Mucosa of gallbladder (tissue), 1 donor: ENCODE measurements around the gene GFM2. TPM values are rescaled to one million over a fixed set of nuclear protein-coding genes. Genes with fewer than 3 reads are reported as not detected.
A peak's percentile ranks its signal among the peaks of the same experiment; 100 is the strongest.
"Not testable (repeated sequence)": the region's sequence is repeated elsewhere in the genome, so short reads cannot be mapped to it uniquely, and the experiment has no call there.

Experiments
- DNase-seq: peaks from one replicate; pipeline ENCODE4 v3.0.0-alpha.2; 2020; ENCODE audit warnings: low spot score
- total RNA-seq: library from RNA; stranded (reverse); gene quantifications from one replicate; pipeline ENCODE4 v1.2.1, GENCODE V29; 2021
- donor health status: DM: no; HTN: no; CAD: no.

Gene GFM2
- 21.4 TPM for total RNA-seq

- peak; percentile 94 for DNase-seq
Observed at GRCh38 chr5:74766849-74767578, at the start of gene GFM2, which contains the start of gene NSA2. Gene GFM2, minus strand, starts transcription at chr5:74767117. Its CDS starts 3,375 bp downstream, at chr5:74763742. Gene NSA2, plus strand, starts transcription at chr5:74767249. Its CDS starts 112 bp downstream, at chr5:74767361.

DNA sequence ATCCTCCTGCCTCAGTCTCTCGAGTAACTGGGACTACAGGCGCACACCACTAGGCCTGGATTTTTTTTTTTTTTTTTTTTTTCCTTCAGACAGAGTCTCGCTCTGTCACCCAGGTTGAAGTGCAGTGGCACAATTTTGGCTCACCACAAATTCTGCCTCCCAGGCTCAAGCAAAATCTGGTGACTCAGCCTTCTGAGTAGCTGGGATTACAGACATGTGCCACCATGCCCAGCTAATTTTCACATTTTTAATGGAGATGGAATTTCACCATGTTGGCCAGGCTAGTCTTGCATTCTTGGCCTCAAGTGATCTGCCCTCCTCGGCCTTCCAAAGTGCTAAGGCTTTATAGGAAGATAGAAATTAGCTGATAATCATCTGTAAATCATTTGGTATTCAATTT, 44.0 kb upstream of the GFM2 start:
- DNase-seq: no peak

GRCh38 chr5:74801941-74802340, 35.0 kb upstream of the GFM2 start:
- no peak for DNase-seq

DNA sequence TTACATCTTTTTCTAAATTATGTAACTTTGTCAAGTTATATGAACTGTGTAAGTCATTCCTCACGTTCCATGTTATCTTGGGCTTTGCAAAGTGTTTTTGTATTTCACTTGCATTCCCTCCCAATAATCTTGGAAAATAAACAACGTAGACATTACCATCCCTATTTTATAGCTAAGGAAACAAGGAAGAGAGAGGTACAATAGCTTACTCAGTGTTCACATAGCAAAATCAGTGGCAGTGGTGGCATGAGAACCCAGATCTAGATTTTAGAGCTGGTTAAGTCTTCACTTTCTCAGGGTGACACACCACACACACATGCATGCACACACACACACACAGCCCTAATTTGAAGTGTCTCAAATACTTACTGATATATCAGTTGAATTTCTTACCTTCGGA, 34.3 kb upstream of the GFM2 start:
- DNase-seq: no peak

DNA sequence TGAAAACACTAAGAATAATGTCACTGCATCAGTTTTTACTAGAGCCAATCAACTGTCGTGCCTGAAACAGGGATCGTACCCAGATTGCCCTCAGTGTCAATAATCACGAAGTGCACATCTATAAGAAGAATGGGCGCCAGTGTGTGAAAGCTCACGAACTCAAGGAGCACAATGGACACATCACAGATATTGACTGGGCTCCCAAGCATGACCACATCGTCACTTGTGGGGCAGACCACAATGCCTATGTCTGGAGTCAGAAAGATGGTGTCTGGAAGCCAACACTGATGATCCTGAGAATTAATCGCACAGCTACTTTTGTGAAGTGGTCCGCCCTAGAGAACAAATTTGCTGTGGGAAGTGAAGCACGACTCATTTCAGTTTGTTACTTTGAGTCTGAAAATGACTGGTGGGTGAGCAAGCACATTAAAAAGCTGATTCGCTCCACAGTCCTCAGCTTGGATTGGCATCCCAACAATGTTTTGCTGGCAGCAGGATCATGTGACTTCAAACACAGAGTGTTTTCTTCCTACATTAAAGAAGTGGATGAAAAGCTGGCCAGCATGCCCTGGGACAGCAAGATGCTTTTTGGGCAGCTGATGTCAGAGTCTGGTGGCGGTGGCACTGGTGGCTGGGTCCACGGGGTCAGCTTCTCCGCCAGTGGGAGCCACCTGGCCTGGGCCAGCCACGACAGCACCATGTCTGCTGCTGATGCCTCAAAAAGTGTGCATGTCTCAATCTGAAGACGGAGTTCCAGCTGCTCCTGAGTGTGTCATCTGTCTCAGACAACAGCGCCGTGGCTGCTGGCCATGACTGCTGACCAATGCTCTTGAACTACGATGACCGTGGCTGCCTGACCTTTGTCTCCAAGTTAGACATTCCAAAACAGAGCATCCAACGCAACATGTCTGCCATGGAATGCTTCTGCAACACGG, 32.3 kb upstream of the GFM2 start:
- no peak for DNase-seq

GRCh38 chr5:74791669-74792068, 24.8 kb upstream of the GFM2 start:
- not testable (repeated sequence) for DNase-seq

DNA sequence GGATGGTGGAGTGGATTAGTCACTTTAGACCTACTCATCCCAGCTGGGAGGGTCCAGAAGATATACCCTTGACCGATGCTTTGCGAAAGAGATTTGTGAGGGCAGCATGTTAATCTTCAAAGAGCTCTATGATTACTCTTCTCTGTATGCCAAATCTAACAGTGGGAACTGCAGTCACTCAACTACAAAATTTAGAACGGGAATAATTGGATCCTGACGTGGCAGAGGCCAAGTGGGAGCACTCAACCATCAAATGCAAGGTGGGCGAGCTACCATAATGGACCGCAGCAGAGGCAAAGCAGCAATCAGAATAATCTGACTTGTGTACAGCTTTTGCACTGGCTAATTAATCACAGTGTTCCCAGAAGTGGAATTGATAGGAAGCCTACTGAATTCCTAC, 20.5 kb upstream of the GFM2 start:
- DNase-seq: no peak

GRCh38 chr5:74786851-74787250, 19.9 kb upstream of the GFM2 start:
- DNase-seq: no peak

GRCh38 chr5:74778609-74779008, 11.7 kb upstream of the GFM2 start:
- DNase-seq: no peak

DNA sequence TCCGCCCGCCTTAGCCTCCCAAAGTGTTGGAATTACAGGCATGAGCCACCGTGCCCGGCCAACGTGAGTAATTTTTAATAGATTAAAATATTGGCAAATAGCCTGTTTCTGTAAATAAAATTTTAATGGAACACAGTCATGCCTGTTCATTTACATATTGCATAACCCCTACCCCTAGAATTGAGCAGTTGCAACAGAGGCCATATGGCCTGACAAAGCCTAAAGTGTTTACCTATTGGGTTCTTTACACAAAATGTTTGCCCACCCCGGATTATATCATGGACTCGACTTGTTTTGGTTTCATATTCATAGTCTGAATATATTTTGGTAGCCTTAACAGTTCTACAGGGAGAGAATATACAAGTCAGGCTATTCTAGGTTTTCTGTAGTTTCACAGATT, 5.4 kb upstream of the GFM2 start:
- DNase-seq: no peak

- no peak for DNase-seq
Observed at GRCh38 chr5:74767579-74767913, 629 bp upstream of the GFM2 start.

DNA sequence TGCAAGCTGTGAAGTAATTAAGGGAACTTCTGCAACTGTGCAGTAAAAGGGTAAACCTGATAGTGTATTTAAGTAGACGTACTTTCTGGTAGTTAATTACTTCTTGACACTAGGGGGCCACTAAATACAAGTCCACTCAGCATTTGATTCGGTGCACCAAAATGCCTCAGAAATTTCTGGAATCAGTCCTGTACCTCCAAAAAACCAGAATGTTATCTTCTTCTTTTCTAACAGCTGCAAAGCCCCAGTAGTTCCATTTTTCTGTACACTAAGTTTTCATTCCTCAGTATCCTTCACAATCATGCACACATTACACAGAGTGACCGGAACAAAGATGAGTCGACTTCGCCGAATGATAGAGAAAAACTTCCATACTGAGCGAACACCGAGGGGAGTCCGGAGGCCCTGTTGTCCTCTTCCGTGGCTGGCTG, 484 bp downstream of the GFM2 start:
- no peak for DNase-seq

GRCh38 chr5:74765929-74766328, 988 bp downstream of the GFM2 start:
- no peak for DNase-seq

DNA sequence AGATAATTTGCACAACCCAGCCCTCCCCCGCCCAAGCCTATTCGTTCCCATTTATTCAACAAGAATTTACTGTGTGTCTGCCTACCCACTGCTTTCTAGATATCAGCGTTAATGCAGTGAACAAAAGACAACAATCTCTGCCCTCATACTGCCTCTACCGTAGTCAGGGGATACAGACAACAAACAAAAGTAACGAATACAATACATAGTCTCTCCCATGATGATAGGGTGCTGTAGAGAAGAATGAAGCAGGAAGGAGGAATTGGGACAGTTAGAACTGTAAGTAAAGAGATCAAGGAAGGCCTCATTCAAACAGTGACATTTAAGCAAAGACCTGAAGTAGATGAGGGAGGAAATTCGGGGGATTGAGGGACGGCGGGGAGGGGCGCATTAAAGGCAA, 1.7 kb downstream of the GFM2 start:
- DNase-seq: no peak

DNA sequence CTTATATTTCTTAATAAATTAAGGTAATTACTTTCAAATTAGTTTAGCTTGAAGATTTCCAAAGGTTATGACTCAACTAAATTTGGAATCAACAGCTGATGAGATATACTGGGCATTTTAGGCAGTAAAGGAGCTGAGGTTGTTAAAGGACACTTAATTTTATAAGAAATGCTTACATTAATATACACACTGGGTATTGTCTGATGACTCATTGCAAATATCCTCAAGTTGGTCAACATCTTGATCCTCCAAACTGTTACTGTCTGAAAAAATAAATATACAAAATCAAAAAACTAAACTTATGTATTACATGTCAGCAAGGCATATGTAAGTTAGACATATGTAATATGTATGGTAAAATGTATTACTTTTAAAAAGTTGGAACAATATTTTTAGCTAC, 3.4 kb downstream of the GFM2 start:
- no peak for DNase-seq

GRCh38 chr5:74762599-74762998, 4.3 kb downstream of the GFM2 start:
- no peak for DNase-seq

DNA sequence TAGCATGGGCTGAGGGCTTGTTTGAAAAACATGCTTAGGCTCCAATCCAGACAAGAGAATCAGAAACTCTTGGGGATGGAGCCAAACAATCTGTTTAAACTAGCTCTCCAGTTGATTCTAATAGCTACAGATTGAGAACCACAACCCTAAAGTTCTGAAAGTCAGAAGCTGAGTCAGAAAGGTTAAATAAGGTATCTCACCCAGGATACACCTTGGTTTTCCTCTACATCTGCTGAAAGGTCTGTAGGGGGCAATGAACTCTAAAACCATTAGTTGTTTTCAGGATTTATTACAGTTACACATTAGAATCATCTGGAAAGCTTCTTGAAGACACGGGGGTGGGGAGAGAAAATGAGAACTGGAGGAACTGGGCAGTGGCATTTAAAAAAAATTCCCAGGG, 5.7 kb downstream of the GFM2 start:
- DNase-seq: no peak

GRCh38 chr5:74748742-74749141, 18.2 kb downstream of the GFM2 start:
- not testable (repeated sequence) for DNase-seq

GRCh38 chr5:74738406-74738805, 28.5 kb downstream of the GFM2 start:
- no peak for DNase-seq

GRCh38 chr5:74736759-74737158, 30.2 kb downstream of the GFM2 start:
- DNase-seq: no peak

DNA sequence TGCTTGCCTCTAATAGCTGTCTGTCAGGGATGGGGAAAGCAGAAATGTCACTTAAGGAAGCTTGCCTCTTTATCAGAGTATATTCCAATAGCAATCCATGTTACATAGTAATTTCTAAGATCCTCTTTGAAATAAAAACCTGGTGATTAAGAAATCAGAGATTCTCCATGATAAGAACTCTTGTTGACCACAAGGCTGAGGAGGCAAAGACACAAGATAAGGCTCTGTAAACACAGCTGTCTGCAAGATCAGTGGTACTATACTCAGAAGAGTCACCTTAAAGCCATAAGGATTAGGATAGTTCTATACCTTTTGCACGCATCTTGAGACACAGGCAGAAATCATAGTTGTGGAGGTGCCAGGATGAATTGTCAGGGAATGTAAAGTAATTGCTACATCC, 41.6 kb downstream of the GFM2 start:
- DNase-seq: no peak

DNA sequence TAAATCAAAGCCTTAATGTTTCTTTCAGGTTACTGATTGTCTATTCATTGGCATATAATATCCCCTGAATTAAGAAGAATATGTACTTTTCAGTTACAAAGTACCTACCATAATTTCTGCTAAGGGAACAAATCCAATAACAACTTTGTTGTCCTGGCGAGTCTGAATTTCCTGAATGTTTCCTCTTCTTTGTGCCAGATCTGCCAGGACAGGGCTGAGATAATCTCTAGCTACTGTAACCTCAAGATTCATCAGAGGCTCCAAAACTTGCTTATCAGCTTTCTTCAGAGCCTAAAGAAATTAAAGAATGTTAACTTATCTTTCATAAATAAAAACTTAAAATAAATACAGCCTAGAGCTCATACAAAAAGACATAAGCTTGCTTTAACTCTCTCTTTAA, 44.6 kb downstream of the GFM2 start:
- DNase-seq: no peak

DNA sequence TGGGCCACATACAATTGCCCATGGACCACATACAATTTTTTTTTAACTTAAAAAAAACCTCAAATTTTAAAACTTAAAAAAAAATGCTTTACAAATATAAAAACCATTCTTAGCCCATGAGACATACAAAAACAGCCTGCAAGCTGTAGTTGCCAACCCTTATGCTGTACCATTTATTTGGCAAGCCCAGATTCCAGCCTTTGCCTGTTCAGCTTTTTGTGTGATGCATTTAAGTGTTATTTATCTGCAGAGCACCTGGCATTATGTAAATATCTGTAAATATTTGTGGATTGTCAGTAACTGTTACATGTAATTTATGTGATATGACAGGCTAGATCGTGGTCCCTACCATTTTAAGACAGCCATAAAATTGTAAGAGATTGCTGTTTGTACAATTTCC, 49.3 kb downstream of the GFM2 start:
- DNase-seq: no peak
